ENCODE data around the gene TSEN54.

DNA sequence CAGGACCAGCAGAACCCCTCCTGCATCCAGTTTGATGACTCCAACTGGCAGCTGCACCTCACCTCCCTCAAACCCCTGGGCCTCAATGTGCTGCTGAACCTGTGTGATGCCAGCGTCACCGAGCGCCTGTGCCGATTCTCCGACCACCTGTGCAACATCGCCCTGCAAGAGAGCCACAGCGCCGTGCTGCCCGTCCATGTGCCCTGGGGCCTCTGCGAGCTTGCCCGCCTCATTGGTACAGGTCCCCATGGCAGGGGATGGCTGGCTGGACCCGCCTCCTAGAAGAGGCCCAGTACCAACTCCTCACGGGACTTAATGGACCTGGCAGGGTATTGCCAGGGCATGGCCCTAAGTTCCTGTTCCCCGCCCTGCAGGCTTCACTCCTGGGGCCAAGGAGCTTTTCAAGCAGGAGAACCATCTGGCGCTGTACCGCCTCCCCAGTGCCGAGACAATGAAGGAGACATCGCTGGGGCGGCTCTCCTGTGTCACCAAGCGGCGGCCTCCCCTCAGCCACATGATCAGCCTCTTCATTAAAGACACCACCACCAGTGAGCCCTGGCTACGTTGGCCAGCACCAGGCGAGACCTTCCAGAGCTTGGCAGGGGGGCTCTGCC, 23.7 kb upstream of the TSEN54 start:
- TF ChIP-seq, protein P1, sequence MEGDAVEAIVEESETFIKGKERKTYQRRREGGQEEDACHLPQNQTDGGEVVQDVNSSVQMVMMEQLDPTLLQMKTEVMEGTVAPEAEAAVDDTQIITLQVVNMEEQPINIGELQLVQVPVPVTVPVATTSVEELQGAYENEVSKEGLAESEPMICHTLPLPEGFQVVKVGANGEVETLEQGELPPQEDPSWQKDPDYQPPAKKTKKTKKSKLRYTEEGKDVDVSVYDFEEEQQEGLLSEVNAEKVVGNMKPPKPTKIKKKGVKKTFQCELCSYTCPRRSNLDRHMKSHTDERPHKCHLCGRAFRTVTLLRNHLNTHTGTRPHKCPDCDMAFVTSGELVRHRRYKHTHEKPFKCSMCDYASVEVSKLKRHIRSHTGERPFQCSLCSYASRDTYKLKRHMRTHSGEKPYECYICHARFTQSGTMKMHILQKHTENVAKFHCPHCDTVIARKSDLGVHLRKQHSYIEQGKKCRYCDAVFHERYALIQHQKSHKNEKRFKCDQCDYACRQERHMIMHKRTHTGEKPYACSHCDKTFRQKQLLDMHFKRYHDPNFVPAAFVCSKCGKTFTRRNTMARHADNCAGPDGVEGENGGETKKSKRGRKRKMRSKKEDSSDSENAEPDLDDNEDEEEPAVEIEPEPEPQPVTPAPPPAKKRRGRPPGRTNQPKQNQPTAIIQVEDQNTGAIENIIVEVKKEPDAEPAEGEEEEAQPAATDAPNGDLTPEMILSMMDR (IDR thresholded peaks at IDR 0.05): no peak
- no peak for TF ChIP-seq POLR2A (IDR thresholded peaks at IDR 0.05)
